ENCODE measurements around the gene ATRNL1. TPM values are rescaled to one million over a fixed set of nuclear protein-coding genes. Genes with fewer than 3 reads are reported as not detected.
"Not testable (repeated sequence)": the region's sequence is repeated elsewhere in the genome, so short reads cannot be mapped to it uniquely, and the experiment has no call there.

Gene ATRNL1
- polyA plus RNA-seq, 3 donors: 0.09 to 0.94 (median 0.34) TPM

DNA sequence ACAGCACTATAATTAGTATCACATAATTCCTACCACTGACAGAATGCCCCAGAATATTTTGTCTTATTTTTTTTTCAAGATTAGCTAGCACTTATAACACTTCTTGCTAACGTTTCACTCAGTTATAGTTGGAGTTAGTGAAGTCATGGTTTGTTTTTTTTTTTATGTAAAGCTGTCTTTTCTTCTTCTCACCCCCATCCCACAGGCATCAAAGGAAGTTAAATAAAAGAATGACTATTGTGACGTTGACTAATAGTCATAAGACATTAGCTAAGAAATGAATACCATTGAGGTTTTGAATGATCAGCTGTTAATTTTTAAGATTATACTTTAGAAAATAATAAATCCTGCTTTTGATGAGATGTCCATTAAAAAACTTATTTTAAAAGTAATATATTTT lies 681.6 kb downstream of the ATRNL1 start:
- 63 to 77% (median 64%) methylated on average over 2 of the region's 2 CpGs for WGBS, 3 donors
- H3K27ac ChIP-seq (ENCODE audit: low read depth, low read length): no peak overlapping the region

DNA sequence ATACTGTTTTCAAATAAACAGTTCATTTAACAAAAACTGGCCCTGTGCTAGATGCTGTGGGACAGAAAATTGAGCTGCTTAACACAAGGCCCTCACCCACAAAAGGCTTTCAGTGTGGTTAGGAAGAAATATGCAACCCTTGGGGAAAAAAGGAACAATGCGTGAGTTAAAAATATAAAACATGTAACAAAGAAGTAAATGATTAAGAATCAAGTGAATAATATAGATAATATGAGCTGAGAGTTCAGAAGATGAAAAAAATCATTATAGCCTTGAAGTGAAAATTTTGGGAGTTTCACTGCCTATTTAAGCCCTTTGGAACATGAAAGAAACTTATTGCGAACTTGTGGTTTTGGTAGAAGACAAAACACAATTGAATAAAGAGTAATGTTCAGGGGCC lies 684.5 kb downstream of the ATRNL1 start:
- WGBS, 3 donors: 94 to 96% (median 94%) methylated on average over 2 of the region's 2 CpGs
- no peak overlapping the region for H3K27ac ChIP-seq (ENCODE audit: low read depth, low read length)

DNA sequence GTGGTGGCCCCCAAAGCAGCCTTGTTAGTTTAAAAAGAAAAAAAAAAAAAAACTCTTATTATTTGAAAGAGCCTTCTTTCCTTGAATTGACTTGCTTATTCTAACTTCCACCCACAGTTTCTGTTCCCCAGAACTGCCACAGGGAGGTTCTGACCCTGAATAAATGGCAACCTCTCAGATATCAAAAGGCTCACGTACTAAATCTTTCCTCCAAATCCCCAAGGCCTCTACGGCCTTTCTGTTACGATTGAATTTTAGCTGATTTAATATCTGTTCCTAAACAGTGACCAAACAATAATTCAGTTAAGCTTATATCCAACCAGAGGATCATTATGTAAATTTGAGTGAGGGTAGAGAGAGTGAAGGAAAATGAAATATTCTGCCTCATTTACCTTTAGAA lies 697.1 kb downstream of the ATRNL1 start:
- H3K27ac ChIP-seq (ENCODE audit: low read depth, low read length): no peak overlapping the region
- WGBS, 3 donors: 62 to 71% (median 69%) methylated on average over 3 of the region's 3 CpGs

DNA sequence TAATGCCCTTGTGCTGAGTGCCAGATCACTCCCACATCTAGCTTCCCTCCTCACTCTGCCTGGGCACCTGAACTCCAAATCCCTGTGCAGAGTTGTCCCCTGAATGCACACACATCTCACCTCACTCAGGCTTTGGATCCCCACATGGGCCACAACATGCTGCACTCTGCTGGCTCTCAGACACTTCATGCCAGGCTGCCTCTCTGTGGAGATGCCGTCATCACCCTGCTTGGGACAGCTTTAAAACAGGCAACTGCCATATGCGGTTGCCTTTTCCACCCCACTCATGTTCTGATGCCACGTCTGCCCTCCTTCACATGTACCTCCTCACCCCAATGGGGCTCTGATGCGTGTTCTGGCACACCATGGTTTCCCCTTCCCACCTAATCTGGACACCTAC lies 702.8 kb downstream of the ATRNL1 start:
- 90 to 94% (median 94%) methylated on average over 4 of the region's 4 CpGs for WGBS, 3 donors
- H3K27ac ChIP-seq (ENCODE audit: low read depth, low read length): no peak overlapping the region

DNA sequence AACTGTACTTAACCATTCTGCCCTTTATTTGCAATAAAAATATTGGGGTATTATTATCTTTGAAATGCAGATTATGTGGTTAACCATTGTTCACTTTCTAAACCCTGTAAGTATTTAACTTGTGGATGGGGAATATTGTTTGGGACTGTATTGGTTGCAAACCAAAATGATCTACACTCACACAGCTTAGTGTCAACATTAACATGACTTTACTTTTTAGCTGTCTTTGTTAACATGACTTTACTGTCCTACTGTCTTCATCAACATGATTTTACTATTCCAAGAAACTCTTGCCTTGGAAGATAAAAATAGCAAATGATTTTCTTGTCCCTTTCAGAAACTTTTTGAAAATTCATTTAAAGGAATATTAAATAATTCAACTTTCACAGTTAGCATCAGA lies 708.3 kb downstream of the ATRNL1 start:
- H3K27ac ChIP-seq (ENCODE audit: low read depth, low read length): no peak overlapping the region

DNA sequence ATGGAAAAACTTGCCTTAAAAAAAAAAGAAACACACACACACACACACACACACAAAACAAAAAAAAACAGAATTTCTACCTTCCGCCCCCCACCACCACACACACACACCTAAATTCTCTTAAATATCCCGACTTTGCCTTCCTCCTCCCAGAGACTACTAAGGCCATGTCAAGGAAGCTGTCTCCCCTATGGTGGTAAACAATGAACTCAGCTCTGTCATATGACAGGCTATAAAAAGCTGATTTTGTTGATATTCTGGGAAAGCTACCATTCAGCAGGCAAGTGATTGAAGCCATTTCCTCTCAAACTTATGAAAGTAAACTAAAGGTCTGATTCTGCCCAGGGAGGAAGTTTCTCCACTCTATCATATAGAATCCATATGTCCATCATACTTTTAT lies 708.8 kb downstream of the ATRNL1 start:
- WGBS, 3 donors: 47 to 83% (median 65%) methylated on average over 2 of the region's 2 CpGs
- no peak overlapping the region for H3K27ac ChIP-seq (ENCODE audit: low read depth, low read length)

DNA sequence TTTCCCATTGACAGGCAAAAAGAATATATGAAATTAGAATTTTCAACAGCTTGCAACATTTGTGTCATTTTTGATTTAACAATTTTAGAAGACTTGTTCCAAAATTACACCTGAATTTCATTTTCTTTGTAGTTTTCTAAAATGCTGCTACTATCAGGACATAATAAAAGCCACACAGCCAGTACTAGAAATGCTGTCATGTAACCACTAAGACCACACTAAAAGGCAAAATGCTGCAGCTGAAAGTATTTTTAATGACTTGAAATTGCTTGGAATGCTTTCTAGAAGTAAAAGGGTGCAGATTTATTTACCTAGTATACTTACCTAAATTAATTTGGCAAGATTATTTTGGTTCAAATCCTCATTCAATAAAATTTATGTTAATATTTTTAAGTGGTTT lies 709.7 kb downstream of the ATRNL1 start:
- no peak overlapping the region for H3K27ac ChIP-seq (ENCODE audit: low read depth, low read length)

DNA sequence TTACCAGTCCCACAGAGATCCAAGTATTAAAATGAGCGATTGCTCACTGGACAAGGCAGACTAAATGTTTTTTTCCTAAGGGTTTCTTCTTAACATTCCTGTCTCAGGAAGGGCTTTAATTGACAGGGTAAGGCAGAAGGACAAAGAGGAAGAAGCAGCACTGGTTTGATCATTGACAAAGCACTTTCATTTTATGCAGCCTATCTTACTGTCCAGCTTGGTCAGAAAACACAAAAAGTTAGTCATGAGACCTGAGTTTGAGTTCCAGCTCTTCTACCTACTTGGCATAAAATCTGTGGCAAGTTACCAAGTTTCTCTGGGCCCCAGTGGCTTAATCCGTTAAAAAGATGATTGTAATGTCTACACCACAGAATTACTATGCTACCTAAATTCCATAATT lies 721.4 kb downstream of the ATRNL1 start:
- H3K27ac ChIP-seq (ENCODE audit: low read depth, low read length): no peak overlapping the region
- 30 to 39% (median 37%) methylated on average over 2 of the region's 2 CpGs for WGBS, 3 donors

DNA sequence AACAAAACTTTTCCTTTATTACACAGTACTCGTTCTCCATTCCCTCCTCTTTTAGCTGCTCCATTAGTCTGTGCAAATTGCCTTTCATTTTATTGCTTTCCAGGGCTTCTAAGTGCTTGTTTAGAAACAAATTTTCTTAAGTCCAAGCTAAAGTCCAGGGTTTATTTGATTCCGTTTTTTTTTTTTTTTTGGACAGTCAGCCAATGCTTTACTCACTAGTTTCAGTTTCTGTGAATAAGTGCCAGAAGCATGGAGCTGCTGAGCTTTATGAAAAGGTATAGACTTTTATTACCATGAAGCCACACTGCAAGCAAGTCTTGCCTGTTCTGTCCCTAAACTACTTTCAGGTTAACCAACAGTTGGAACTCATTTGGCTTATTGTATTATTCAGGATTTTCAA lies 724.8 kb downstream of the ATRNL1 start:
- no peak overlapping the region for H3K27ac ChIP-seq (ENCODE audit: low read depth, low read length)
- WGBS, 3 donors: 24 to 53% (median 41%) methylated on average over 2 of the region's 2 CpGs

DNA sequence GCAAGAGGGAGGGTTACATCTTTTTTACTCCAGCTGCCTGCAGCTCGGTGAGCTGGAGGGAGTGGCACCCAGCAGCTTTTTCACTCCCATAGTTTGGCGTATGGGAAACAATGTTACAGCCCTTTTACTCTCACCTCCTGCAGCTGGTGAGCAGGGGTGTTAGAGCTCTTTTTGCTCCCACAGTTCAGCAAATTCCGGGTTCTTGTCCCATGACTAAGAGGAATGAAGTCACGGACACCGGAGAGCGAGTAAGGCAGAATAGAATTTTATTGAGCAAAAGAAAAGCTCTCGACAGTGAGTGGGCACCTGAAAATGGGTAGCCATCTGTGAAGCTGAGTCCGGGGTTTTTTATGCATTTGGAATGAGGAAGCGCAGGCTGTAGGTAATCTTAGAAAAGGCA lies 733.2 kb downstream of the ATRNL1 start:
- 91 to 94% (median 92%) methylated on average over 9 of the region's 9 CpGs for WGBS, 3 donors

DNA sequence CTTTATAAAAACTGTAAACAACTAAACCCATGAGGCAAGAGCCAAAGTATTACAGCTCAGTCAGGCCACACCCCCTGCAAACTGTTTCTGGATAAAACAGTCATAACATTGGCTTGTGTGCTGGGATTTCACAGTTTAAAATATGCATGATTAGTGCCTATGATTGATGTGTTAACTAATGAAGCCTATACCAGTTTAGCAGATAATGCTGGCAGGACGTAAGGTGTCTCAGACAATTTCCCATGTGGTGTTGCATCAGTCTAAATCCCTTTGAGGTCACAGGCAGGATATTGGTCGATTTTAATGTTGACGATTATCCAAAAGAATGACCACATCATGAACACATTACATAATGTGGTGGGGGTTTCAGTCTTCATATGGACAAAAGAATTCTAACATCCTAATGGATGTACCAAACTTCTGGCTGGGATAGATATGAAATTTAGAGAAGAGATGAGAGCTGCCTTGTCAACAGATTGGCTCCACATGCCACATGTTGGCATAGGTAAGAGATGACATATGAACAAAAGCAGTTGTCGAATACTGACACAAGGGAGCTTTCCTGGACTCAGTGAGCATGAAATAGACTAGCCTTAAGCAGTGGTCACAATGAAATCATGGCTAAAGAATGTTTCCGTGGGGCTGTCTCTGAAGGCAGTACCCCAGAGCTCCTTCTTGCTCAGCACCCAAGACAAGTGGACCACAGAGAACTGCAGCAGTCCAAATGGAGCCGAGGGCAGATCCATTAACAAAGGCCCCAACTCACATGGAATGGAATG lies 734.3 kb downstream of the ATRNL1 start:
- no peak overlapping the region for H3K27ac ChIP-seq (ENCODE audit: low read depth, low read length)

More for the DNA sequence above, 733.2 kb downstream of the ATRNL1 start:
- H3K27ac ChIP-seq (ENCODE audit: low read depth, low read length): no peak overlapping the region

DNA sequence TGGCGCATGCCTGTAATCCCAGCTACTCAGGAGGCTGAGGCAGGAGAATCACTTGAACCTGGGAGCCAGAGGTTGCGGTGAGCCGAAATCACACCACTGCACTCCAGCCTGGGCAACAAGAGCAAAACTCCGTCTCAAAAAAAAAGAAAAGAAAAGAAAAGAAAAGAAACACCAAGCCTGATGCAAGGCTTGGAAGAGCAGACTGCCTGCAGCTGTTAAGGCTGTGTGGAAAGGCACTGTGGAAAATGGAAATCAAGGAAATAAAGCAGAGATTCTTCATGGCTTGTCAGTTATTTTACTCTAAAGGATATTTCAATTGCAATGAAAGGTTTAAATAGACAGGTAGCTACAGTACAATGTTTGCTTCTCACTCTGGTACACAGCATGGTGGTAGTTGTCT lies 735.0 kb downstream of the ATRNL1 start:
- not testable (repeated sequence) for H3K27ac ChIP-seq (ENCODE audit: low read depth, low read length)
- WGBS, 3 donors: 86 to 92% (median 87%) methylated on average over 4 of the region's 4 CpGs

More for the DNA sequence above, 734.3 kb downstream of the ATRNL1 start:
- 70 to 83% (median 71%) methylated on average over 6 of the region's 6 CpGs for WGBS, 3 donors

DNA sequence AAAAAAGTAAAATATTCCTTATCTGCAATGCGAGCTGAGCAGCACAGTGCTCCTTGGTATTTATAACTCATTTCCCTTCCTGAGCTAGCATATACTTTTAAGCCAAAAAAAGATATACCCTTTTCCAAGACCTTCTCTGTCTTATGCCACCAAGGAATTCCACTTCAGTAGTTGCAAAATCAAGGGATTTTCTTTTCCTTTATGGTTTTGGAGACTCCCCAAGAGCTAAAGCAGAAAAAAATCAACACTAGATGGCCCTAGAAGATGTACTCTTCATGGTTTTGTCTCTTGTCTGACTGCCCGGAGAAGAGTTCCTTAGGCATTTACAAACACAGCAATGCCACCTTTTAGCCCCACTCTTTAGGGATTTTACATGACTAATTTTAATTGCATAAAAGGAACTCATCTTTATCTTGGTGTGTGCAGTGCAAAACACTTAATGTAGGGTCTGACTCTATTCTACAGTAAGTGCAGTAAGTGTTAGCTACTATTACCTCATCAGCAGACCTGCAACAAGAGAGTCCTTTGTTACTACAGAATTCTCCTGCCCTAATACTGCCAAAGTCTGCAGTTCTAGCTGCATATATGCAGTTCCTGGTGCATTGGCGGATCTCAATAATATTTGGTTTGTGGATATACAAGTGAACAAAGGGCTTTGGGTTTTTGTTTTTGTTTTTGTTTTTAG lies 736.5 kb downstream of the ATRNL1 start:
- WGBS, 3 donors: 49 to 66% (median 57%) methylated on average over 3 of the region's 3 CpGs
- H3K27ac ChIP-seq (ENCODE audit: low read depth, low read length): no peak overlapping the region

DNA sequence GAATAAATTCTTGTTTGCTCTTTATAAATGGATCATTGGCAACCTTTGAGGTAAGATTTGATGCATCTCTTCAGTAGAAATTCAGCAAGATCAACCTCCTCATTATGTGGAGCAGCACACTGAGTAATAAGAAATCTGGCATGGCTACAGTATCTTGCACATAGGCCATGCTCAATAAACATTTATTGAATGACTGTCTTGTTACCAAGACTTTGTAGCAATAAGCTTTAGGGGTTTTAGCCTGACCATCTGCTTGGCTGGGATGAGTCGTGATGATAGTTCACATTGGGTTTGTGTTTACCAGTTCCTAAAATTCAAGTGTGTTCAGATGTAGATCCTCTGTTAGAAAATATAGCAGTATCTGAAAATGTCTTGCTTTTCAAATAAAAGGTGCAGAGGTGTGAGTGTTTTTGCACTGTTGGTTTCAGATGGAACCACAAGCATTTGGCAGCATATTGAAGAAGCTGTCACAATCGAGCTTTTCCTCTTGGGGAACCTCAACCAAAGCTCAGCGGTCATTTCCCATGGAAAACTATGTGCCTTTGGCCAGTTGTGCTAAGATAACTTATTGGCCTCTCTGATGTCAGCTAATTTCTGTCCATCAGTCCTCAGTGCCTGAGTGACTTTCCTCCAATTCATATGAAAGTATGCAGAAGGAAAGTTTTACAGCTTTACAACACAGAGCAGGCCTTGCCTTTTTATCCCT lies 737.3 kb downstream of the ATRNL1 start:
- H3K27ac ChIP-seq (ENCODE audit: low read depth, low read length): no peak overlapping the region
- 61 to 76% (median 73%) methylated on average over 3 of the region's 3 CpGs for WGBS, 3 donors

DNA sequence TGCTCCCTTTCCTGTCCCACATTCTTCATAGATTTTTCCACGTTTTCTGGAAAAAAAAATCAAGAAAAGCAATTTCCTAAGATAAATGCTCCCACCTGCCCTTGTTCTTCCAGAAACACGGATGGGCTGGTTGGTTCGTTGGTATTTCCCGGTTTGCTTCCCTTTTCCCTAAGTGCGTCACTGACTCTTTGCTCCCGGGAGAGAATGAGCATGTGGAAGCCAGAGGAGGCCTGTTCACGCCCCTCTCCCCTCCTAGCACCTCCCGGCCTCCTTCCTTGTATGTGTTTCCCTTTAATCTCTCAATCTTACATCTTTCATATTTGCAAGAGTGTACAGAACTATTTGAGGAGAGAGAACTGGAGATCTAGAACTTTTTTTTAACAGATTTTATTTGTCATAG lies 737.9 kb downstream of the ATRNL1 start:
- H3K27ac ChIP-seq (ENCODE audit: low read depth, low read length): no peak overlapping the region
- 60 to 77% (median 68%) methylated on average over 8 of the region's 8 CpGs for whole genome bisulfite sequencing, 3 donors

DNA sequence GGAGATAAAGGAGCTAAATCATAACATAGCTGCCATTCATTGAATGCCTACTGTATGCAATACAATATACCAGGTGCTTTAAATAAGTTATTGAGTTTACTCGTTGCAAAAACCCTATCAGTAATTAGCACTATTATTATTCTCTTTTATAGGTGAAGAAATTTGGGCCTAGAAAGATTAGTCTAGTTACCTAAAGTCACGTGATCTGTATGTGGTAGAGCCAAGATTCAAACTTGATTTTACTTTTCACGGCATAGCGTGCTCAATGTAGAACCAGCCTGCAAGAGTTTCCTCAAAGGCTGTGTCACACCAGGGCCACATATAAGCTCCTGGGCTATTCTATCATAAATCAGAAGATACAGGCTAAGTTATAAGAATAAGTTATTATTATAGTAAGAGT lies 740.0 kb downstream of the ATRNL1 start:
- H3K27ac ChIP-seq (ENCODE audit: low read depth, low read length): no peak overlapping the region
- 46 to 82% (median 61%) methylated on average over 4 of the region's 4 CpGs for WGBS, 3 donors

DNA sequence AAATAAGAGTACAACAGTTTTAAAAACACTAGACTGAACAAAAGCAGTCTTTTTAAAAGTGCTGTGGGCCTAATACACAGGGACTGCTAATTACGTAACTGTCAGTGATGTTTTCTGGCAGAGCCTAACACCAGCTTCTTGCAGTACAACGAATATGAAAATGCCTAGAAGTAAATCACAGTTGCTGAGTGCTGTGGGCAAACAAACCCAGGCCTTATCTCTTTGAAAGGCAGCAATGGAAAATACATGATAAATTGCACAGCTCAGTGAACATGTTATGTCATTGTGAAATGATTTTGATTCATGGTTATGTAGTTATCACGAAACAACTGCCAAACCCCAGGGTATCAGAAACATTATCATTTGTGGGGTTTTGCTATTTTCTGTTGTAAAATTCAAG lies 751.4 kb downstream of the ATRNL1 start:
- no peak overlapping the region for H3K27ac ChIP-seq (ENCODE audit: low read depth, low read length)
- 23 to 51% (median 50%) methylated on average over 3 of the region's 3 CpGs for WGBS, 3 donors

DNA sequence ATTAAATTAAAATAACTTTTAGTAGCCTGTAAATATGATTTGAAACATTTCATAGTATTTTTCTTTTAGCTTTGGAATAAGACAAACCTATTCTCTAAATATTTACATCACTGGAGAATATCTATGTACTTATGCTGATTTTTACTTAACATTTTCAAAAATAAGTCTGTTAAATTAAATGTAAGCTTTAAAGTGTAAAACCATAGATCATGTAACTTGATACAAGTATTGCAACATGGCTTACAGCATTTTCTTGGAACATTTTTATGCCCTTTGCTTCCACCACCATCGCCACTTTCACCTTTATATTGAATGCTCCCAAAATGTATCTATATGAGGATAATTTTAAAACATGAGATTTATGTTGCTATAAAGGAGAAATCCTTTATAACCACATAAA lies 752.8 kb downstream of the ATRNL1 start:
- 79 to 97% (median 83%) methylated on average over 1 of the region's 1 CpG for WGBS, 3 donors

DNA sequence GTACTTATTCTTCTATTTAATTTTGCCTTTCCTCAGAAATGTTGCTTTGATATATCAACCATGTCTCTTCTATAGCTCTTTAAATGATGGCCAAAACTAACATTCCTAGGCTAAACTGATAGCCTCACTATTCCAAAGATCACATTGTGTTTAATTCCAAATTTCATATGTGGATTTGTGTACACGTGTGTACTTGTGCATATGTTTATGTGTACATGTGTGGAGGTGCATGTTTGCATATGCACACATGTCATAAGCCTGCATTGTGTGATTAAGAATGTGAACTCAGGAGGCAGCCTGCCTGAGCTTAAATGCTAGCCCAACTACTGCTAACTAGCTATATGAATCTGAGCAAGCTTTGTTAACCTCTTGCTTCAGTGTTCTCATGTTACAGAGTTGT lies 753.4 kb downstream of the ATRNL1 start:
- WGBS, 3 donors: 96 to 100% (median 97%) methylated on average over 1 of the region's 1 CpG
- no peak overlapping the region for H3K27ac ChIP-seq (ENCODE audit: low read depth, low read length)

More for the DNA sequence above, 752.8 kb downstream of the ATRNL1 start:
- H3K27ac ChIP-seq (ENCODE audit: low read depth, low read length): no peak overlapping the region
